Fibroblast of the aortic adventitia (primary cell): ENCODE data around the gene PTPN3. TPM values are rescaled to one million over a fixed set of nuclear protein-coding genes. Genes with fewer than 3 reads are reported as not detected.

Source experiments
- DNase-seq: peaks from one replicate; pipeline ENCODE4 v3.0.0-alpha.2; 2010; ENCODE audit warnings: low read depth
- H3K4me3 ChIP-seq: 2 replicates; pipeline ENCODE4 v1.5.1; 2011; ENCODE audit warnings: low read depth, mild to moderate bottlenecking, control low read depth, low read length, moderate library complexity
- CTCF ChIP-seq: IDR thresholded peaks from 2 replicates; pipeline ENCODE4 v1.5.1; 2011; ENCODE audit warnings: mild to moderate bottlenecking, low read length, control low read depth, inconsistent platforms; ENCODE audit not compliant: insufficient read depth
- total RNA-seq: library from RNA; depleted of rRNA; stranded (reverse); fragments of >200 nt; gene quantifications from 2 replicates; pipeline ENCODE4 v1.2.3, GENCODE V29; 2012; ENCODE audit warnings: low replicate concordance

The PTPN3 gene
- total RNA-seq, 1 donor: 0.99 TPM

DNA sequence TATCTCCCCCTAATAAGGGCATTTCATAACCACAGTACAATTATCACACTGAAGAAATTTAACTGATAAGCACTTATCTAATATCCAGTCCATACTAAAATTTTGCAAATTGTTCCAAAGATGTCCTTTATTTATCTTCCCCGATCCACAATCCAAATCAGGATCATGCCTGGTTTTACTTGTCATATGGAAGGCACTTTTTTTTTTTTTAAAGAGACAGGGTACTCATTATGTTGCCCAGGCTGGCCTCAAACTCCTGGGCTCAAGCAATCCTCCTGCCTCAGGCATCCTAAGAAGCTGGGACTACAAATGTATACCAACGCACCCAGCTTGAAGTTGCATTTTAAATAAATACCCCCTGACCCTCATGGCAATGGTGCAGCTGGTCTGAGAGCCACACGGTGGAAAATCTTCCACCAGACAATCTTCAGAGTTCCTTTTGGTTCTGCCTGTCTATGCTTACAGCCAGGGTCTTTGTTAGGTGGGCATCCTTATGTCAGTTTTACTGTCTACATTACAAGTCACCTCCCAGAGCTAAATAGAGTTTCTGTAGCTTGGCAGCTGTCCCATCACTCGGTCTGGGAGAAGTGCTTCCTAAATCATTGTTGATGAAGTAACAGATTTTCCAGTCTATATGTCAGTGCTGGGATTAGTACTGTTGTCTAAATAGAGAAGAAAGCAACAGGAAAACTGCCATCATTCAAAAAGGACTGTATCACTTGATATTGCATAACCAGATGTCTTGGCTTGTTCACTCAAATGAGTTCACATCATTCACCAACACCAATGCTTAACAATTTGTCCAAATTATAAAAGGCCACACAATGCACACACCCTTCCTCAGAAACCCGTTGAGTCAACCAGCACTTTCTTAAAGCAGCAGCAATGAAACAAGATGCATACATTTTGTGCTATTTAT, 26.4 kb downstream of the PTPN3 start:
- no peak for TF ChIP-seq CTCF
- H3K4me3 ChIP-seq: no peak overlapping the region

GRCh38 chr9:109469646-109470358, 28.3 kb downstream of the PTPN3 start:
- no peak overlapping the region for H3K4me3 ChIP-seq
- peak; percentile 97 for TF ChIP-seq CTCF
- peak; percentile 80 for DNase-seq

More for the DNA sequence above, 26.4 kb downstream of the PTPN3 start:
- no peak for DNase-seq

DNA sequence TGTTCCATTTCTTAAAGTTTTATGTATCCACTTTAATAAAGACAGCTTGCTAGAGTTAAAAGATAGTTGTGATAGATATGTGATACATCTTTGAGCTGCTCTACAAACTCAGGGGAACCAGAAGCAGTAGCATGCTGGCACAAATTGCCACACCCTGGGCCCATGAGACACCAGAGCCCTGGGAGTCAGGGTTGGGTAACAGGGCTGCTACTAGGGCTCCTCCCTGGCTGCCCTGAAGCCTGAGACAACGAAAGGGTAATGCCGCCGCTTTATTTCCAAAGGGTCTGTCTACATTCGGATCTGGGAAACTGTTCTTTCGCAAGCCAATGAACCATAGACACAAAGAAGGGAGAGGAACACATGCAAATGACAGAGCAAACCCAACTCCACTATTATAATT, 29.2 kb downstream of the PTPN3 start:
- TF ChIP-seq CTCF: no peak
- no peak for DNase-seq
- H3K4me3 ChIP-seq: no peak overlapping the region

DNA sequence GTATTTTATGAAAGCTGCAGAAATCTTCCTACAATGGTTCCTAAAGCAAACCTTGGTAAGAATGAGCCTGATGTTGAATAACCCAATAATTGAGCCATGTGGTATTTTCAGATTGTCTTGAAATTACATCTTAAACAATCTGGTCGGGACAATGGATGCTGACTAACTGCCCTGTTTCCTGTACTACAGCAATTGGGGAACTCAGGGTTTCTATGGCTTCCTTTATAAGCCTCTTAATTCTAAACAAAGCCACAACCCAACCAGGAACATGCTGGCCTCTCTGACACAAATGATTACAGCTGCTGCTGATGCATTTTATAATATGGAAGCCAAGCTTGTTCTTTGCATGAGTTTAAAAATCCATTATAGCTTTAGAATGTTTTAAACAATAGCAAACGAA, 30.2 kb downstream of the PTPN3 start:
- TF ChIP-seq CTCF: no peak
- DNase-seq: peak; percentile 11
- H3K4me3 ChIP-seq: no peak overlapping the region

DNA sequence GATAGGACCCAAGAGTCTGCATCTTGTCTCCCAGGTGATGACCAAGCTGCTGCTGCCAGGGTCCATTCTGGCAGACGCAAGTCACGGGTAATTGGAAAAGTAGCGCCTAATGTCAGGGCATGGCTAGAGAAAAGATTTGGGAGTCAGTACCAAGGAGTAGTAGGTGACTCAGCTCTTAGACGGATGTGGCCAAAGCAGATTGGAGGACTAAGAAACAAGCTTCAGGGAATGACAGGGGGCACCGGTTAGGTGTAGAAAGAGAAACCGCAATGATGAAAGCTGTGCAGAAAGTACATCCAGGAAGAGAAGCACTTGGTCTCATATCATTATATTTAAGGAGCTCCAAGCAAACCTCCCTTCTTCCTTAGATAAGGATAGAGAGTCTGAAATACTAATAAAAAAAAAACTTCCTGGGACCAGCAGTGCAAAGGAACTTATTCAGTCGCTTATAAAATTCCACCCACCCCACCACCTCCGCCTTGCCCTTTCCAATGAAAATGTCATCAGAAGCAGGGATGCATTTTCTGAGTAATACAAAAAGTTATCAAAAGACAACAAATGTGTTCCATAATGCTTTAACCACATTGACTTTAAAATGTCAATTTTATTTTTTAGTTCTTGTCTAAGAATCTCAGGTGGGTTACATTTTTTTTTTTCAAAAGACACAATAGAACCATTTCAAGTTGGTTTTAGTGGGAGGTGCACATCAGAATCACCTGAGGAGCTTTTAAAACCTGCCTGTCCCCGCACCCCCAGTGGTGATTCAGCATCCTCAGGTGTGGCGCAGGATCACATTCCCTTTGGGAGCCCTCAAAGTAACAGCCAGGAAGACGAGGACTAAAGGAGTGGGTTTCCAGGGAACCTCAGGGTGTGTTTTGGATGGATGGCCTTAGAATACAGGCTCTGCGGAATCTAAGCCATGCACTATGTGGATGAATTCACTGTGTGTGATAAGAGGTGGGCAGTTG, 31.2 kb downstream of the PTPN3 start:
- H3K4me3 ChIP-seq: no peak overlapping the region
- no peak for DNase-seq
- TF ChIP-seq CTCF: no peak

- H3K4me3 ChIP-seq: no peak overlapping the region
- no peak for DNase-seq
- TF ChIP-seq CTCF: no peak
These were observed 34.0 kb downstream of the PTPN3 start for GRCh38 chr9:109463924-109464625.
